ENCODE results near the gene OR6N1. TPM values are rescaled to one million over a fixed set of nuclear protein-coding genes. Genes with fewer than 3 reads are reported as not detected.

Gene OR6N1, protein sequence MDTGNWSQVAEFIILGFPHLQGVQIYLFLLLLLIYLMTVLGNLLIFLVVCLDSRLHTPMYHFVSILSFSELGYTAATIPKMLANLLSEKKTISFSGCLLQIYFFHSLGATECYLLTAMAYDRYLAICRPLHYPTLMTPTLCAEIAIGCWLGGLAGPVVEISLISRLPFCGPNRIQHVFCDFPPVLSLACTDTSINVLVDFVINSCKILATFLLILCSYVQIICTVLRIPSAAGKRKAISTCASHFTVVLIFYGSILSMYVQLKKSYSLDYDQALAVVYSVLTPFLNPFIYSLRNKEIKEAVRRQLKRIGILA
- not detected for total RNA-seq

DNA sequence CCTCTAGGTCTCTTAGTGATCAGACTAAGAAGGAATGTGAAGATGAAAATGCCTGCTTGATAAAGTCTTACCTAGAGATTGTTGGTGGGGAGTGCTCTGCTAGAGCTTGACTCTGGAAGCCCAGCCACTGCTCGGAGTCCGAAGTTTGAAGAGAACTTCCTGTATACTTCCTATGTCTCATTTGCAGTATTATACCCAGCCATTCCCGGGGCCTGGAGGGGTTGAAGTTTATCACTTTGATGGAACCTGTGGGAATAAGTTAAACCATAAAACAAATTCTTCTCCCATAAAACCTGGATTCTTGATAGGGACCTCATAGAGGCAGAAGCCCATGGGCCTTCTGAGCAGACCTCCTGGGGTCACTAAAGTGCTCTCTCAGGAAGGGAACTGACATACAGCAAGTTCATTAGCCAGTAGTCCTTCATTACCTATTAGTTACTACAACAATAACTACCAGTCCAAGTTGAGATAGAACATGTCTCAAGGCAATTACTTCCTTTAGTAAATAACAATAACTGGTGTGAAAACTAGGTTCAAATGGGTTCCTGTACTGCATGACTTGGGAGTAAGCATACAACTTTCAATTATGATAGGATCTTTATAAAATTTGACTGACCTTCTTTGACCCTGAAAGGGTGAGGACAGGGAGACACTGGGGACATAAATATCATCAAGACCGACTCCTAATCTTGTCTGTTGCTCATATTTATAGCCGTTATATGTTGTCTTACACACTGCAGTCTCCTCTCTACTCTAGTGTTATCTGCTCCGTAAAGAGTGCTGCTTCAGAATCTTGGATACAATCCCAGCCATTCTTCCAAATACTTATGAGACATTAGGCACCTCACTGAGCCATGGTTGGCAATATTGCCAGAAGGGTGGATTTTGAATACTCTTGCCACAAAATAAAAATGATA lies at the start of gene OR6N1:
Gene OR6N1, minus strand, starts transcription at position 246 of the 917 bp plus-strand sequence. CDS start 5,513 bp downstream, outside the sequence.
- WGBS, 2 donors (ENCODE audit: low coverage in 1 of 2): 50 to 82% methylated on average over 1 to 6 of the region's 6 CpGs
- in situ Hi-C loops (cut with MboI; ENCODE audit: low pct_ligation_motif_present in 1 of 4, low pct_unique_long_range_greater_than_20kb in 1 of 4, low sequenced_read_pairs in 3 of 4): no loop called here
- no peak within 1 kb of the TSS for H3K4me3 ChIP-seq

DNA sequence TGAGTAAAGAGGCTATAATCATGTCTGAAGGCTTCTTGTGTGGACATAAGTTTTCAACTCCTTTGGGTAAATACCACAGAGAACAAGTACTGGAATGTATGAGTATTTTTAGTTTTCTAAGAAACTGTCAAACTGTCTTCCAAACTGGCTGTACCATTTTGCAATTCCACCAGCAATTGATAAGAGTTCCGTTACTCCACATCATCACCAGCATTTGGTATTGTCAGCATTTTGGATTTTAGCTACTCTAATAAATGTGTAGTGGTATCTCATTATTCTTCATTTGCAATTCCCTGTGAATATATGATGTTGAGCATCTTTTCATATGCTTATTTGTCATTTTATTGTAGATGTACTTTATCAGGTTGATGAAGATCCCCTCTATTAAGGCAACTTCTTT lies 49.7 kb upstream of the OR6N1 start:
- H3K27ac ChIP-seq: no peak overlapping the region
- TF ChIP-seq POLR2AphosphoS5 (IDR thresholded peaks at IDR 0.05): no peak
- TF ChIP-seq, protein P1, sequence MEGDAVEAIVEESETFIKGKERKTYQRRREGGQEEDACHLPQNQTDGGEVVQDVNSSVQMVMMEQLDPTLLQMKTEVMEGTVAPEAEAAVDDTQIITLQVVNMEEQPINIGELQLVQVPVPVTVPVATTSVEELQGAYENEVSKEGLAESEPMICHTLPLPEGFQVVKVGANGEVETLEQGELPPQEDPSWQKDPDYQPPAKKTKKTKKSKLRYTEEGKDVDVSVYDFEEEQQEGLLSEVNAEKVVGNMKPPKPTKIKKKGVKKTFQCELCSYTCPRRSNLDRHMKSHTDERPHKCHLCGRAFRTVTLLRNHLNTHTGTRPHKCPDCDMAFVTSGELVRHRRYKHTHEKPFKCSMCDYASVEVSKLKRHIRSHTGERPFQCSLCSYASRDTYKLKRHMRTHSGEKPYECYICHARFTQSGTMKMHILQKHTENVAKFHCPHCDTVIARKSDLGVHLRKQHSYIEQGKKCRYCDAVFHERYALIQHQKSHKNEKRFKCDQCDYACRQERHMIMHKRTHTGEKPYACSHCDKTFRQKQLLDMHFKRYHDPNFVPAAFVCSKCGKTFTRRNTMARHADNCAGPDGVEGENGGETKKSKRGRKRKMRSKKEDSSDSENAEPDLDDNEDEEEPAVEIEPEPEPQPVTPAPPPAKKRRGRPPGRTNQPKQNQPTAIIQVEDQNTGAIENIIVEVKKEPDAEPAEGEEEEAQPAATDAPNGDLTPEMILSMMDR (IDR thresholded peaks at IDR 0.05): no peak
- TF ChIP-seq POLR2A (IDR thresholded peaks at IDR 0.05): no peak
- TF ChIP-seq EP300 (IDR thresholded peaks at IDR 0.05; ENCODE audit: low read depth): no peak
- no peaks in the 10 kb centered on the region for H3K9me3 ChIP-seq
- H3K4me1 ChIP-seq: peaks cover 0 to 2% (median 0%) of the 10 kb centered on the region in 4 donors
- H3K4me3 ChIP-seq: no peak overlapping the region
- intact Hi-C loops (cut with DNase I; ENCODE audit: low total_unique reads) (no loop called here), in situ Hi-C loops (cut with MboI; ENCODE audit: low pct_ligation_motif_present in 1 of 4, low pct_unique_long_range_greater_than_20kb in 1 of 4, low sequenced_read_pairs in 3 of 4) (no loop called here)
- no peak for DNase-seq
- no peaks in the 10 kb centered on the region for H3K27me3 ChIP-seq
- WGBS, 2 donors (ENCODE audit: low coverage in 1 of 2): 83 to 93% methylated on average over 1 of the region's 1 CpG
- no peaks in the 10 kb centered on the region for H3K36me3 ChIP-seq

More for the DNA sequence above, at the start of gene OR6N1:
- Histone ChIP-seq H3K36me3 (no peaks in the 10 kb centered on the region), H3K27ac (no peak within 1 kb of the TSS), H3K4me1 (no peaks in the 10 kb centered on the region), H3K27me3 (no peaks in the 10 kb centered on the region), H3K9me3 (no peaks in the 10 kb centered on the region)
- DNase-seq: no peak
- intact Hi-C loops (cut with DNase I; ENCODE audit: low total_unique reads): loop anchor here (10.0 kb wide), 1 partner anchor 1203 kb away; no protein-coding TSS in a partner anchor
- no peak for TF ChIP-seq POLR2AphosphoS5 (IDR thresholded peaks at IDR 0.05)
- TF ChIP-seq POLR2A (IDR thresholded peaks at IDR 0.05): no peak
- TF ChIP-seq EP300 (IDR thresholded peaks at IDR 0.05; ENCODE audit: low read depth): no peak
- TF ChIP-seq, protein P1 (IDR thresholded peaks at IDR 0.05): no peak

DNA sequence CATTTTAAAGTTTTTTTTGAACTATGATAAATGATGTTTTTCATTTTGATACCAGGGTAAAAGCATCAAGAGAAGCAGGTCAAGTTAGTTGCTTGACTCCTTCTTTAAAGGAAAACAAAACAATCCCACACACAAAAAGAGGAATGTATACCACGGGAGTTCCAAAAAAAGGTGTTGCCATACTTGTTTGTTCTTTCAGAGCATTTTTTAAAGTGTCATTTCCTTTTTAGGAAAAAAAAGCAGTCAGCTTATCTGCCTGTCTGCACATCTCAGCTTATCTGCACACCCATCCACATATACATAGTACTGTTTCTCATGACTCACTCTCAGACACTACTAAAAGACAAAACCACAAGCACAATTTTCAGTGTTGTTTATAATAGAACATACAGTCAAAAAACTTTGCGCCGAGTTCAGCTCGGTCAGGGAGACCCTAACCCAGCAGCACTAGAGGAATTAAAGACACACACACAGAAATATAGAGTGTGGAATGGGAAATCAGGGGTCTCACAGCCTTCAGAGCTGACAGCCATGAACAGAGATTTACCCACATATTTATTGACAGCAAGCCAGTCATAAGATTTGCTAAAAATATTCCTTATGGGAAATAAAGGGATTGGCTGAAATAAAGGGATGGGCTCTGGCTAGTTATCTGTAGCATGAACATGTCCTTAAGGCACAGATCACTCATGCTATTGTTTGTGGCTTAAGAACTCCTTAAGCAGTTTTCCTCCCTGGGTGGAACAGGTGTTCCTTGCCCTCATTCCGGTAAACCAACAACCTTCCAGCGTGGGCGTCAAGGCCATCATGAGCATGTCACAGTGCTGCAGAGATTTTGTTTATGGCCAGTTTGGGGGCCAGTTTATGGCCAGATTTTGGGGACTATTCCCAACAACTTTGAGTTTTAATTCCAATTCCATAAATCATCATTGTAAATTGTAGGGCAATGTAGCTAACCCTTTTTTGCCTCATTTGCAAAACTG lies 47.8 kb upstream of the OR6N1 start:
- Histone ChIP-seq H3K36me3 (no peaks in the 10 kb centered on the region), H3K4me3 (no peak overlapping the region), H3K4me1 (peaks cover 0 to 2% (median 0%) of the 10 kb centered on the region in 4 donors), H3K27ac (peak overlapping the region in 2 of 4 donors; percentile 36 to 47), H3K9me3 (no peaks in the 10 kb centered on the region), H3K27me3 (no peaks in the 10 kb centered on the region)
- no peak for TF ChIP-seq POLR2AphosphoS5 (IDR thresholded peaks at IDR 0.05)
- no peak for TF ChIP-seq POLR2A (IDR thresholded peaks at IDR 0.05)
- no peak for TF ChIP-seq EP300 (IDR thresholded peaks at IDR 0.05; ENCODE audit: low read depth)
- TF ChIP-seq, protein P1 (IDR thresholded peaks at IDR 0.05): no peak
- intact Hi-C loops (cut with DNase I; ENCODE audit: low total_unique reads): no loop called here
- in situ Hi-C loops (cut with MboI; ENCODE audit: low pct_ligation_motif_present in 1 of 4, low pct_unique_long_range_greater_than_20kb in 1 of 4, low sequenced_read_pairs in 3 of 4): no loop called here
- 63 to 74% methylated on average over 6 to 7 of the region's 7 CpGs for WGBS, 2 donors (ENCODE audit: low coverage in 1 of 2)
- DNase-seq: no peak

Measured in transverse colon (tissue), 4 donors.